GM18951 (cell line): ENCODE measurements around the gene GPBP1.

Experiments used
- POLR2A ChIP-seq: IDR thresholded peaks from 4 replicates; pipeline ENCODE4 v1.6.1; 2011; ENCODE audit warnings: mild to moderate bottlenecking; ENCODE audit not compliant: insufficient read length, insufficient read depth; ENCODE audit errors: extremely low read depth
- in situ Hi-C: fragments of 300-500 bp; cut with MboI; formaldehyde crosslinking; loops from one replicate; pipeline ENCODE4 v1.12.0; 2022; ENCODE audit warnings: low sequenced_read_pairs, mixed read lengths, inconsistent platforms; ENCODE audit not compliant: unreplicated experiment

GPBP1 gene

GRCh38 chr5:57247765-57248164 lies 73.9 kb downstream of the GPBP1 start:
- in situ Hi-C loops, result no loop called here
- no peak for TF ChIP-seq POLR2A

GRCh38 chr5:57249265-57249874 lies 75.5 kb downstream of the GPBP1 start:
- in situ Hi-C loops, result no loop called here
- TF ChIP-seq POLR2A, result no peak

DNA sequence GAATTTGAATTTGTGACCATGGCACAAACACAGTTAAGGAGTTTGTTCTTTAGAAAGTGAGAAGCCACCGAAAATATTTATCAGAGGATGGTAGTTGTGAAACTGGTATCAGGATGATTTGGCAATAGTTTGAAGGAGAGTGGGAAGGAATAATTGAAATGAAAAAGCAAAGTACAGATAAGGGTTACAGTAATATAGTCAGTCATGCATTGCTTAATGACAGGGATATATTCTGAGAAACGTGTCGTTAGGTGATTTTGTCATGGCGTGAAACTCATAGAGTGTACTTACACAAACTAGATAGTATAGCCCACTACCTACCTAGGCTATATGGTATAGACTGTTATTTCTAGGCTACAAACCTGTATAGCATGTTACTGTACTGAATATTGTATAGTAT lies 84.2 kb downstream of the GPBP1 start:
- no peak for TF ChIP-seq POLR2A
- in situ Hi-C loops, result no loop called here

DNA sequence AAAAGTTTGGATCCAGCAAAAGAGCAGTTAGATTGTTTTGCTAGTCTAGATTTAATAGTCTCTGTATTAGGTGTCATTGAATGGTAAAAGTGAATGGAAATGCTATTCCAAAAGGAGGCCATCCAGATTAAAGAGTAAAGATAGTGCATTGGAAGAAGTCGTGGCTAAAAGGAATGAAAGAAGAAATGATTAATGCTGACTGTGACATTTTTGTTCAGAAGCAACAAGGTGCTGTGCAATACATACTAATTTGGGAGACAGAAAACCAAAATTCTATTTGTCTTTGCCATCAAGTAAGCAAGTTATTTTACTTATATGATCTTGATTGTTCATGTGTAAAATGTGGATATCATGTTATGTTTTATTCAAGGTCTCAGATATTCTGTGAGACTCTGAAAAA lies 85.1 kb downstream of the GPBP1 start:
- in situ Hi-C loops, result no loop called here
- no peak for TF ChIP-seq POLR2A

DNA sequence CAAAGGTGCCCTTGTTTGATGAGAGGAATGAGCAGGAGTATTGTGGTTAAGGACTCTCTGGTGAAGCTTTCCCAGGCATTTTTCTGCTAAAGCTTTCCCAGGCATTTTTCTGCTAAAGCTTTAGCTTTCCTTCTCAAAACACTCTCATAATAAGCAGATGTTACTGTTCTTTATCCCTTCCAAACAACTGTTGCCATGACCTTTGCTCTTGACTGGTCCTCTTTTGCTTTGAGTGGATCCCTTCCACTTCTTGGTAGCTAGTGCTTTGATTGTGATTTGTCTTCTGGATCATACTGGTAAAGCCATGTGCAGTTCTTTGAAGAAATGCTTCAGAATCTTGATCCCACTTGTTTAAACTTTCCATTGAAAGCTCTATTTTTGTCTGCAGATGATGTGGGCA lies 85.8 kb downstream of the GPBP1 start:
- in situ Hi-C loops, result no loop called here
- TF ChIP-seq POLR2A, result no peak

GRCh38 chr5:57262541-57262940 lies 88.7 kb downstream of the GPBP1 start:
- in situ Hi-C loops, result no loop called here
- TF ChIP-seq POLR2A, result no peak

DNA sequence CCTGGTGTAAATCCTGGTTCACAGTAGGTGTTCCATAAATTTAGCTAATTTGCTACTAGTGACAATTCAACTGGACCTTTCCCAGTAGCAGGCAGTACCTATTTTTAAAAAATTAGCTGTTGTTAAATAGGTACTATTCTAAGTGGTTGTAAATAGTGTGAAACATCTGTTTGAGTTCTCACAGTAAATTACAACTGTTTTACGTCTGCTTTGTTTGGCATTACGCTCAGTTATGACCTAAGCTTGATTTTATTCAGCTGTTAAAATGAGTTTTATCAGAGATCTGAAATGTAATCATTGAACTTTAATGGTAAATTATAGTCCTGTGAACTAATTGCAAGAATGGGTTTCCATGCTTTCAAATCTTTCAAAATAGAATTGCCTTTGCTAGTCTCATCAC lies 93.9 kb downstream of the GPBP1 start:
- in situ Hi-C loops, result no loop called here
- no peak for TF ChIP-seq POLR2A

DNA sequence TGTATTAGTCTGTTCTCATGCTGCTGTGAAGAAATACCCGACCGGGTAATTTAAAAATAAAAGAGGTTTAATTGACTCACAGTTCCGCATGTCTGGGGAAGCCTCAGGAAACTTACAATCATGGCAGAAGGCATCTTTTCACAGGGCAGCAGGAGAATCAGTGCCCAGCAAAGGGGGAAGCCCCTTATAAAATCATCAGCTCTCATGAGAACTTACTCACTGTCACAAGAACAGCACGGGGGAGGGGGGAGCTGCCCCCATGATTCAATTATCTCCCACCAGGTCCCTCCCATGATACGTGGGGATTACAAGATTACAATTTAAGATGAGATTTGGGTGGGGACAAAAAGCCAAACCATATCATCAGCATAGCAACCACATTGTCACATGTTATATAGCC lies 102.5 kb downstream of the GPBP1 start:
- no peak for TF ChIP-seq POLR2A
- in situ Hi-C loops, result loop anchor here (25.0 kb wide), 1 partner anchor 1186 kb away; the partner anchor contains the start of gene PLK2

GRCh38 chr5:57277085-57277484 lies 103.2 kb downstream of the GPBP1 start:
- no peak for TF ChIP-seq POLR2A
- in situ Hi-C loops, result loop anchor here (25.0 kb wide), 1 partner anchor 1185 kb away; the partner anchor contains the start of gene PLK2

- in situ Hi-C loops, result loop anchor here (25.0 kb wide), 1 partner anchor 1181 kb away; the partner anchor contains the start of gene PLK2
- TF ChIP-seq POLR2A, result no peak
Observed at GRCh38 chr5:57280853-57281252, 107.0 kb downstream of the GPBP1 start.

DNA sequence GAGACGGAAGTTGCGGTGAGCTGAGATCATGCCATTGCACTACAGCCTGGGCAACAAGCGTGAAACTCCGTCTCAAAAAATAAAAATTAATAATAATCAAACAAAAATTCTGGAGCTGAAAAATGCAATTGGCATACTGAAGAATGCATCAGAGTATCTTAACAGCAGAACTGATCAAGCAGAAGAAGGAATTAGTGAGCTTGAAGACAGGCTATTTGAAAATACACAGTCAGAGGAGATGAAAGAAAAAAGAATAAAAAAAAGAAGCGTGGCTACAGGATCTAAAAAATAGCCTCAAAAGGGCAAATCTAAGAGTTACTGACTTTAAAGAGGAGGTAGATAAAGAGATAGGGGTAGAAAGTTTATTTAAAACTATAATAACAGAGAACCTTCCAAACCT lies 111.2 kb downstream of the GPBP1 start:
- in situ Hi-C loops, result loop anchor here (25.0 kb wide), 1 partner anchor 1177 kb away; the partner anchor contains the start of gene PLK2

- no peak for TF ChIP-seq POLR2A
- in situ Hi-C loops, result loop anchor here (25.0 kb wide), 1 partner anchor 1170 kb away; the partner anchor contains the start of gene PLK2
Observed at GRCh38 chr5:57291894-57292293, 118.0 kb downstream of the GPBP1 start.

GRCh38 chr5:57292336-57292735 lies 118.5 kb downstream of the GPBP1 start:
- no peak for TF ChIP-seq POLR2A
- in situ Hi-C loops, result loop anchor here (25.0 kb wide), 1 partner anchor 1170 kb away; the partner anchor contains the start of gene PLK2

DNA sequence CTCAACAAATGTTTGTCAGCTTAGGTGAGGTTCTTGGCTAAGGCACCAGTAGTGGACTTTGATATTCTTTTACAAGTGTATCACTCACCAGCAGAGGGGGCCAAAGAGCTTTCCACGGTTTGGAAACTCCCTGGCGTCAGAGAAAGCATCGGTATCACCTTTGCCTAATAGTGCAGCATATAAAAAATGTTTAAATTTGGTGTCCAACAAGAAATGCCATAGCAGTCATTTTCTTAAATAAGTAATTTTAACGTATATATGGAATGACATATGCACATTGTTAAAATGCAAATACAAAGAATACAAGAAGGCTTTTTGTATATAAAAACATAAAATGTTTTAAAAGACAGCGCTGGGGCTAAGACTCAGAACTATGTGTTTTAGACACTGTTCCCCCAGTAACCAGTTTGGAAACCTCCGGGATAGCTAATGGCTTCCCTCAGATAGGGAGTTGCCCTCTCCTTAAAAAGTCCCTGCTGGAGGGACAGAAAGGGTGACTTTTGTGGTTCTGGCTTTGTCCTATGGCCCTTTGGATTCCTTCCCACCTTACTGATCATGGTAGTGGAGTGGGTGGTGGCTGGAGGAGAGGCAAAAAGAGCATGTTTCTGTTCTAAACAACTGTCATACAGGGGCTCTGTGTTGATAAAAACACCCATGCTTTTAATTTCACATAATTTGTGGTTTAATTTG lies 124.6 kb downstream of the GPBP1 start:
- in situ Hi-C loops, result loop anchor here (25.0 kb wide), 1 partner anchor 1164 kb away; the partner anchor contains the start of gene PLK2

More for the DNA sequence above, 124.6 kb downstream of the GPBP1 start:
- TF ChIP-seq POLR2A, result no peak
